Cortex of kidney (tissue), 1 donor: ENCODE results near the gene GCNT1.

Experiments
- DNase-seq: peaks from one replicate; lab custom pipeline; 2025; lab: John Stamatoyannopoulos, UW

Gene GCNT1

GRCh38 chr9:76534026-76534425 lies 75.0 kb downstream of the GCNT1 start:
- no peak for DNase-seq

DNA sequence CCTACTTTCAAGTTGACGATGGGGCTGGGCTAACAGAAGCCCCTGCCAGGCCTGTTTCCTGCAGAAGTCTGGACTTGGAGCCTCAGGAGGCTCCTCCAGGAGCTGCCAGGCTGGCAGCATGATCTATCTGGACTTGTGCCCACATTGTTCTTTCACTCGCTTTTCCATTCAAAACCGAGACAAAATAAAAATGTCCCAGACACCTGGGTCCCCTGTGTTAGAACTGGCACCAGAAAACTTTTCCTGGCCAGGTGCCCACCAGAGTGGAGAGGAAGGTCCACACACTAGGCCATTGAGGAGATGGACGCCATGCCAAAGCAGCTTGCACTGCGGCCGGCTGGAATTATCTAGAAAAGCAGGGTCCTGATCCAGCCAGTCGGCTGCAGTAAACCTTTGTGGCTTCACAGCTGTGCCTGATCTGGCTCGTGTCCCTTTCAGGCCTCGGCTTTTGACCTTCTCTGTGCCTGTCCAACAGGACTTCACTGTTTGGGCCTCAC lies 78.2 kb downstream of the GCNT1 start:
- no peak for DNase-seq

- no peak for DNase-seq
Observed at GRCh38 chr9:76539180-76539579, 80.2 kb downstream of the GCNT1 start.

DNA sequence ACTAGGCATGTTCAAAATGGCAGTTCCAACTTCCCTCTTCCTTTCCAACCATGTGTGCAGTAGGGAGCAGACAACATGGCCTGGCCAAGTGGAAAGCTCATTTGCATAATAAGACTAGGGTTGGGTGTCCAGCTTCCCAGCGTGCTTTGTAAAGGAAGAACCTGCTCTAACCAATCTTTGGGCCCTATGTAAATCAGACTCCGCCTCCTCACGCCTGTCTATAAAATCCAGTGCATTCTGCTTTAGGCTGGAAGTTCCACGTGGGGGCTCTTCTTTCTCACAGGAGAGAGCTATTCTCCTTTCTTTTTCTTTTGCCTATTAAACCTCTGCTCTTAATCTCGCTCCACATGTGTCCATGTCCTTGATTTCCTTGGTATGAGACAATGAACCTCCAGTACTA lies 83.4 kb downstream of the GCNT1 start:
- DNase-seq, result no peak

GRCh38 chr9:76545191-76545590 lies 86.2 kb downstream of the GCNT1 start:
- no peak for DNase-seq

- no peak for DNase-seq
Observed at GRCh38 chr9:76552181-76552580, 93.2 kb downstream of the GCNT1 start.

- DNase-seq, result no peak
Observed at GRCh38 chr9:76552751-76553455, 93.9 kb downstream of the GCNT1 start.

- DNase-seq, result no peak
Observed at GRCh38 chr9:76553680-76554079, 94.7 kb downstream of the GCNT1 start.
